ENCODE measurements around the gene SLC39A5. TPM values are rescaled to one million over a fixed set of nuclear protein-coding genes. Genes with fewer than 3 reads are reported as not detected.

SLC39A5 gene
- total RNA-seq, 2 donors from 2014 or later: not detected

DNA sequence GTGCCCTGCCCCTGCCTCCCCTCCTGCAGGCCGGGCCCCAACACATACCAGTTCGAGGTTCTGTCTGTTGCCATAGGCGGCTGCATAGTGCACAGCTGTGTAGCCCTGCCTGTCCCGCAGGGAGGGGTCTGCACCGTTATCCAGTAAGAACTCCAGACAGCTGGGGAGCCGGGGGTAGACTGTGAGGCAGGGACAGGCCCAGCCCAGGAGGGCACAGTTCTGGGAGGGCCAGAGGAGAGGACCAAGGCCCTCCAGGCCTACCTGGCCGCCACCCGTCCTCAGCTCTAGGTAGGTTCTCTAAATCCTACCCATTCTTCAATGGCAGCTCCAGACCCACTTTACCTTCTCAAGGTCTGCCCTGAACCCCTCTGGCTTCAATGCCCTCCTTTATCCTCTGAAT, 18.9 kb downstream of the SLC39A5 start:
- H3K27ac ChIP-seq: no peak overlapping the region
- H3K36me3 ChIP-seq: peaks cover 26 to 53% of the 10 kb centered on the region in 2 donors
- TF ChIP-seq POLR2A (IDR thresholded peaks at IDR 0.05) (no peak), POLR2AphosphoS5 (IDR thresholded peaks at IDR 0.05) (no peak)
- TF ChIP-seq, protein P1, sequence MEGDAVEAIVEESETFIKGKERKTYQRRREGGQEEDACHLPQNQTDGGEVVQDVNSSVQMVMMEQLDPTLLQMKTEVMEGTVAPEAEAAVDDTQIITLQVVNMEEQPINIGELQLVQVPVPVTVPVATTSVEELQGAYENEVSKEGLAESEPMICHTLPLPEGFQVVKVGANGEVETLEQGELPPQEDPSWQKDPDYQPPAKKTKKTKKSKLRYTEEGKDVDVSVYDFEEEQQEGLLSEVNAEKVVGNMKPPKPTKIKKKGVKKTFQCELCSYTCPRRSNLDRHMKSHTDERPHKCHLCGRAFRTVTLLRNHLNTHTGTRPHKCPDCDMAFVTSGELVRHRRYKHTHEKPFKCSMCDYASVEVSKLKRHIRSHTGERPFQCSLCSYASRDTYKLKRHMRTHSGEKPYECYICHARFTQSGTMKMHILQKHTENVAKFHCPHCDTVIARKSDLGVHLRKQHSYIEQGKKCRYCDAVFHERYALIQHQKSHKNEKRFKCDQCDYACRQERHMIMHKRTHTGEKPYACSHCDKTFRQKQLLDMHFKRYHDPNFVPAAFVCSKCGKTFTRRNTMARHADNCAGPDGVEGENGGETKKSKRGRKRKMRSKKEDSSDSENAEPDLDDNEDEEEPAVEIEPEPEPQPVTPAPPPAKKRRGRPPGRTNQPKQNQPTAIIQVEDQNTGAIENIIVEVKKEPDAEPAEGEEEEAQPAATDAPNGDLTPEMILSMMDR (IDR thresholded peaks at IDR 0.05): no peak
- 93% methylated on average over 8 of the region's 8 CpGs for WGBS
- no peaks in the 10 kb centered on the region for H3K4me1 ChIP-seq (replicated peaks)
- no peak overlapping the region for H3K4me3 ChIP-seq
- no peaks in the 10 kb centered on the region for H3K9me3 ChIP-seq
- no peaks in the 10 kb centered on the region for H3K27me3 ChIP-seq (replicated peaks; ENCODE audit: insufficient read depth)
- intact Hi-C loops (cut with DNase I): no loop called here
- DNase-seq (ENCODE audit: low spot score): no peak

DNA sequence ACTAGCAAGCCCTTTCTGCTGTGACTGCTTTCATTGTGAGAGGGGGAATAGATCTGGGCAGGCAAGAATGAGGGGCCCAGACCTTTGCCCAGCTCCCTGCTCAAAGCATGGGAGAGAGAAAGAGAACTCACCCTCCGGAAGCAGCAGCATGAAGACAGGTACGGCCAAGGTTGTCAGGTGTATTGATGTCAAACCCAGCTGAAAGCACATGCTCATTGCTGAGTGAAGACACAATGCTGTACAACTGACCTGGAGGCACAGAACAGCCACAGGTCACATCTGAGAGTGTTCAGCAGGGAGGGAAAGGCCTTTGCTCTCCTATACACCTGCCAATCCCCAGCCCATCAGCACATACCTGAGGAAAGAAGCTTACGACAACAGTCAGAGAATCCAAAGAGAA, 22.8 kb downstream of the SLC39A5 start:
- Histone ChIP-seq H3K9me3 (no peaks in the 10 kb centered on the region), H3K27me3 (replicated peaks; ENCODE audit: insufficient read depth) (no peaks in the 10 kb centered on the region), H3K4me3 (no peak overlapping the region), H3K4me1 (replicated peaks) (peaks cover 6% of the 10 kb centered on the region), H3K36me3 (peaks cover 6 to 40% of the 10 kb centered on the region in 2 donors), H3K27ac (no peak overlapping the region)
- no peak for DNase-seq (ENCODE audit: low spot score)
- intact Hi-C loops (cut with DNase I): no loop called here
- WGBS: 87% methylated on average over 3 of the region's 3 CpGs
- TF ChIP-seq, protein P1 (IDR thresholded peaks at IDR 0.05): no peak
- no peak for TF ChIP-seq POLR2AphosphoS5 (IDR thresholded peaks at IDR 0.05)
- no peak for TF ChIP-seq POLR2A (IDR thresholded peaks at IDR 0.05)

DNA sequence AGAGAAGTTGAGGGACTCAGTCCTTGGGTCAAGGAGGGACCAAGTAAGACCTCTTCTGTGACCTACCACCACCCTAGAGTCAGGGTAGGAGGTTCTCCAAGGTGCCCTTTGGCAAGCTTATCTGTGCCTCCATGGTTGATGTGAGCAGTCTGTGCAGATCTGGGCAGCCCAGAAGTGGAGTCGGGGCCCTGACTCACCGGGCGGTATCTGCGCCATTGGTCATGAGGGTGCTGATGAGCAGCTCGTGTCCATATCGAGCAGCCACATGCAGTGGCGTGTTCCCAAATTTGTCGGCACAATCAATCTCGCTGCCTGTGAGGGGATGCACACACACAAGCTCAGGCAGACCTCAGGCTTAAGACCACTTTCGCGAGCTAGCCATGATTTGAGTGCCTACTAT, 23.2 kb downstream of the SLC39A5 start:
- TF ChIP-seq POLR2A (IDR thresholded peaks at IDR 0.05) (no peak), POLR2AphosphoS5 (IDR thresholded peaks at IDR 0.05) (no peak)
- TF ChIP-seq, protein P1 (IDR thresholded peaks at IDR 0.05): no peak
- DNase-seq (ENCODE audit: low spot score): no peak
- Histone ChIP-seq H3K27ac (no peak overlapping the region), H3K4me1 (replicated peaks) (peaks cover 6% of the 10 kb centered on the region), H3K4me3 (no peak overlapping the region), H3K36me3 (peaks cover 6 to 35% of the 10 kb centered on the region in 2 donors), H3K27me3 (replicated peaks; ENCODE audit: insufficient read depth) (no peaks in the 10 kb centered on the region), H3K9me3 (no peaks in the 10 kb centered on the region)
- intact Hi-C loops (cut with DNase I): no loop called here
- WGBS: 91% methylated on average over 11 of the region's 11 CpGs

DNA sequence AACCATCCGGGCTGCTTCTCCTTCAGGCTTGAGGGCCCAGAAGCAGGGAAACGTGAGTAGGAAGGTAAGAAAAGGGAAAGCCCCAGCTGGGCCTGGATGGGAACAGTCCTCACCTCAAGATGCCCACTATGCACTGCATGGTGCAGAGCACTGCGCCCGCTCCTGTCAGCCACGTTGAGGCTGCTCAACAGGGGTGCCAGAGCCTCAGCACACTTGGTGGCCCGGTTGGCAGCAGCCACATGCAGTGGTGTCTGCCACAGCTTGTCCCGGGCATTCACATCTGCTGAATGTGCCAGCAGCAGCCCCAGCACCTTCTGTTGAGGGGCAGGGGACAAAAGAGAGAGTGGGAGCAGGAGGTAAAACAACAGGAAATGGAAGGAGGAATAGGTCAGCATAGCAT, 25.8 kb downstream of the SLC39A5 start:
- peaks cover 6 to 27% of the 10 kb centered on the region in 2 donors for H3K36me3 ChIP-seq
- no peaks in the 10 kb centered on the region for H3K9me3 ChIP-seq
- H3K4me1 ChIP-seq (replicated peaks): peaks cover 6% of the 10 kb centered on the region
- 76% methylated on average over 7 of the region's 7 CpGs for WGBS
- no peak overlapping the region for H3K4me3 ChIP-seq
- H3K27me3 ChIP-seq (replicated peaks; ENCODE audit: insufficient read depth): no peaks in the 10 kb centered on the region
- TF ChIP-seq, protein P1 (IDR thresholded peaks at IDR 0.05): no peak
- TF ChIP-seq POLR2A (IDR thresholded peaks at IDR 0.05): no peak
- TF ChIP-seq POLR2AphosphoS5 (IDR thresholded peaks at IDR 0.05): no peak
- no peak overlapping the region for H3K27ac ChIP-seq
- no peak for DNase-seq (ENCODE audit: low spot score)
- intact Hi-C loops (cut with DNase I): no loop called here

DNA sequence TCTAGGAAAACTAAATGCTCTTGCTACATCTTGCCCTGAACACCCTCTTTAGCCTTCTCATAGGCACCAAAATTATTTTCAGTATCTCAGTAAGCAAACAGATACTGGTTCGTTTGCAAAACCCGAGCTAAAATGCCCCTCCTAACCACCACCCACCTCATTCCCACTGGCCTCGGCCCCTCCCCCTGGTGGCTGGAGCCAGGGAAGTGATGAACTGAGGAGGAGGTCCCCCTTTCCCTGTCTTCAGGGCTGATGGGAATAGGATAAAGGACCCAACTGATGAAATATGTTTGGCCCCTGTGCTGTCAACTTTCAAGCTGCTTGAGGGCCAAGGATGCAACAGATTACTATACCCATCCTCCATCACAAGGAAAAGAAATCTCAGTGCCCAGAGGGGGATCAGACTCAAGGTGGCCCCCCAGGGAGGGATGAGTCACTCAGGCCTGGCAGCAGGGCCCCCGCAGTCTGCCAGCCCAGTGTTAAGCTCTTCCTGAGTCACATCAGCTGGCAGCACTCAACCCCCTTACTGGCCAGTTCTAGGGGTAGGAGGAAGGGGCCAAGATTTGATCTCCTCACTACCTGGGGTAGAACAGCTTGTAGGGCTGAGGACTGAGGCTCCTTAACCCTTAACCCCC, 26.6 kb downstream of the SLC39A5 start:
- WGBS: 15% methylated on average over 4 of the region's 4 CpGs
- TF ChIP-seq POLR2AphosphoS5 (IDR thresholded peaks at IDR 0.05) (no peak), POLR2A (IDR thresholded peaks at IDR 0.05) (no peak)
- TF ChIP-seq, protein P1 (IDR thresholded peaks at IDR 0.05): no peak
- DNase-seq (ENCODE audit: low spot score): no peak
- H3K4me1 ChIP-seq (replicated peaks): peaks cover 6% of the 10 kb centered on the region
- H3K27ac ChIP-seq: no peak overlapping the region
- H3K9me3 ChIP-seq: no peaks in the 10 kb centered on the region
- H3K4me3 ChIP-seq: no peak overlapping the region
- no peaks in the 10 kb centered on the region for H3K27me3 ChIP-seq (replicated peaks; ENCODE audit: insufficient read depth)
- peaks cover 6 to 27% of the 10 kb centered on the region in 2 donors for H3K36me3 ChIP-seq
- intact Hi-C loops (cut with DNase I): no loop called here

All from prostate gland (tissue), 2 donors.